ENCODE results near the gene SMC5.
"Not testable (repeated sequence)": the region's sequence is repeated elsewhere in the genome, so short reads cannot be mapped to it uniquely, and the experiment has no call there.

The SMC5 gene

GRCh38 chr9:70298245-70298771 lies 39.5 kb downstream of the SMC5 start:
- no peaks in the 10 kb centered on the region for H3K27me3 ChIP-seq (ENCODE audit: control insufficient read depth, insufficient read depth, low read length)
- no peak overlapping the region for H3K4me3 ChIP-seq (ENCODE audit: low read depth, low read length)
- H3K4me1 ChIP-seq (ENCODE audit: control insufficient read depth, insufficient read depth, low read length): no peaks in the 10 kb centered on the region
- H3K9ac ChIP-seq (ENCODE audit: low read length): no peak overlapping the region
- H3K9me3 ChIP-seq (ENCODE audit: control insufficient read depth, insufficient read depth, low read depth, low read length): no peaks in the 10 kb centered on the region
- H3K36me3 ChIP-seq (ENCODE audit: control insufficient read depth, insufficient read depth, low read length): peaks cover 48% of the 10 kb centered on the region
- no peak overlapping the region for H3K27ac ChIP-seq (ENCODE audit: low read depth, low read length)

GRCh38 chr9:70303268-70303667 lies 44.5 kb downstream of the SMC5 start:
- H3K4me3 ChIP-seq (ENCODE audit: low read depth, low read length): no peak overlapping the region
- peaks cover 65% of the 10 kb centered on the region for H3K36me3 ChIP-seq (ENCODE audit: control insufficient read depth, insufficient read depth, low read length)
- H3K27ac ChIP-seq (ENCODE audit: low read depth, low read length): no peak overlapping the region
- no peaks in the 10 kb centered on the region for H3K4me1 ChIP-seq (ENCODE audit: control insufficient read depth, insufficient read depth, low read length)
- no peaks in the 10 kb centered on the region for H3K27me3 ChIP-seq (ENCODE audit: control insufficient read depth, insufficient read depth, low read length)
- no peak overlapping the region for H3K9ac ChIP-seq (ENCODE audit: low read length)
- H3K9me3 ChIP-seq (ENCODE audit: control insufficient read depth, insufficient read depth, low read depth, low read length): no peaks in the 10 kb centered on the region

GRCh38 chr9:70304810-70305209 lies 46.0 kb downstream of the SMC5 start:
- Histone ChIP-seq H3K27ac (ENCODE audit: low read depth, low read length) (no peak overlapping the region), H3K9ac (ENCODE audit: low read length) (no peak overlapping the region), H3K36me3 (ENCODE audit: control insufficient read depth, insufficient read depth, low read length) (peaks cover 60% of the 10 kb centered on the region), H3K27me3 (ENCODE audit: control insufficient read depth, insufficient read depth, low read length) (no peaks in the 10 kb centered on the region), H3K9me3 (ENCODE audit: control insufficient read depth, insufficient read depth, low read depth, low read length) (no peaks in the 10 kb centered on the region), H3K4me1 (ENCODE audit: control insufficient read depth, insufficient read depth, low read length) (no peaks in the 10 kb centered on the region), H3K4me3 (ENCODE audit: low read depth, low read length) (no peak overlapping the region)

- Histone ChIP-seq H3K4me3 (ENCODE audit: low read depth, low read length) (no peak overlapping the region), H3K9me3 (ENCODE audit: control insufficient read depth, insufficient read depth, low read depth, low read length) (no peaks in the 10 kb centered on the region), H3K9ac (ENCODE audit: low read length) (no peak overlapping the region), H3K27me3 (ENCODE audit: control insufficient read depth, insufficient read depth, low read length) (no peaks in the 10 kb centered on the region), H3K36me3 (ENCODE audit: control insufficient read depth, insufficient read depth, low read length) (peaks cover 66% of the 10 kb centered on the region), H3K27ac (ENCODE audit: low read depth, low read length) (no peak overlapping the region), H3K4me1 (ENCODE audit: control insufficient read depth, insufficient read depth, low read length) (no peaks in the 10 kb centered on the region)
Observed at GRCh38 chr9:70315389-70315788, 56.6 kb downstream of the SMC5 start.

- Histone ChIP-seq H3K9ac (ENCODE audit: low read length) (no peak overlapping the region), H3K27me3 (ENCODE audit: control insufficient read depth, insufficient read depth, low read length) (no peaks in the 10 kb centered on the region), H3K4me1 (ENCODE audit: control insufficient read depth, insufficient read depth, low read length) (no peaks in the 10 kb centered on the region), H3K27ac (ENCODE audit: low read depth, low read length) (no peak overlapping the region), H3K4me3 (ENCODE audit: low read depth, low read length) (no peak overlapping the region), H3K36me3 (ENCODE audit: control insufficient read depth, insufficient read depth, low read length) (peaks cover 68% of the 10 kb centered on the region), H3K9me3 (ENCODE audit: control insufficient read depth, insufficient read depth, low read depth, low read length) (no peaks in the 10 kb centered on the region)
Observed at GRCh38 chr9:70318002-70318401, 59.2 kb downstream of the SMC5 start.

GRCh38 chr9:70322096-70322495 lies 63.3 kb downstream of the SMC5 start:
- no peak overlapping the region for H3K9ac ChIP-seq (ENCODE audit: low read length)
- H3K9me3 ChIP-seq (ENCODE audit: control insufficient read depth, insufficient read depth, low read depth, low read length): no peaks in the 10 kb centered on the region
- H3K27ac ChIP-seq (ENCODE audit: low read depth, low read length): no peak overlapping the region
- H3K4me1 ChIP-seq (ENCODE audit: control insufficient read depth, insufficient read depth, low read length): no peaks in the 10 kb centered on the region
- no peaks in the 10 kb centered on the region for H3K27me3 ChIP-seq (ENCODE audit: control insufficient read depth, insufficient read depth, low read length)
- no peak overlapping the region for H3K4me3 ChIP-seq (ENCODE audit: low read depth, low read length)
- H3K36me3 ChIP-seq (ENCODE audit: control insufficient read depth, insufficient read depth, low read length): peaks cover 77% of the 10 kb centered on the region

- H3K9ac ChIP-seq (ENCODE audit: low read length): no peak overlapping the region
- H3K27ac ChIP-seq (ENCODE audit: low read depth, low read length): no peak overlapping the region
- no peak overlapping the region for H3K4me3 ChIP-seq (ENCODE audit: low read depth, low read length)
- peaks cover 19% of the 10 kb centered on the region for H3K9me3 ChIP-seq (ENCODE audit: control insufficient read depth, insufficient read depth, low read depth, low read length)
- no peaks in the 10 kb centered on the region for H3K27me3 ChIP-seq (ENCODE audit: control insufficient read depth, insufficient read depth, low read length)
- H3K4me1 ChIP-seq (ENCODE audit: control insufficient read depth, insufficient read depth, low read length): no peaks in the 10 kb centered on the region
- peaks cover 83% of the 10 kb centered on the region for H3K36me3 ChIP-seq (ENCODE audit: control insufficient read depth, insufficient read depth, low read length)
Observed at GRCh38 chr9:70324963-70325362, 66.2 kb downstream of the SMC5 start.

GRCh38 chr9:70328625-70329024 lies 69.8 kb downstream of the SMC5 start:
- Histone ChIP-seq H3K36me3 (ENCODE audit: control insufficient read depth, insufficient read depth, low read length) (peaks cover 68% of the 10 kb centered on the region), H3K9me3 (ENCODE audit: control insufficient read depth, insufficient read depth, low read depth, low read length) (peaks cover 19% of the 10 kb centered on the region)
- H3K27me3 ChIP-seq (ENCODE audit: control insufficient read depth, insufficient read depth, low read length); H3K27ac ChIP-seq (ENCODE audit: low read depth, low read length); H3K9ac ChIP-seq (ENCODE audit: low read length); H3K4me1 ChIP-seq (ENCODE audit: control insufficient read depth, insufficient read depth, low read length); H3K4me3 ChIP-seq (ENCODE audit: low read depth, low read length): not testable (repeated sequence)

GRCh38 chr9:70340572-70340971 lies 81.8 kb downstream of the SMC5 start:
- no peaks in the 10 kb centered on the region for H3K4me1 ChIP-seq (ENCODE audit: control insufficient read depth, insufficient read depth, low read length)
- no peaks in the 10 kb centered on the region for H3K9me3 ChIP-seq (ENCODE audit: control insufficient read depth, insufficient read depth, low read depth, low read length)
- H3K36me3 ChIP-seq (ENCODE audit: control insufficient read depth, insufficient read depth, low read length): peaks cover 21% of the 10 kb centered on the region
- no peak overlapping the region for H3K4me3 ChIP-seq (ENCODE audit: low read depth, low read length)
- no peaks in the 10 kb centered on the region for H3K27me3 ChIP-seq (ENCODE audit: control insufficient read depth, insufficient read depth, low read length)
- no peak overlapping the region for H3K9ac ChIP-seq (ENCODE audit: low read length)
- H3K27ac ChIP-seq (ENCODE audit: low read depth, low read length): no peak overlapping the region

- Histone ChIP-seq H3K9ac (ENCODE audit: low read length) (no peak overlapping the region), H3K4me3 (ENCODE audit: low read depth, low read length) (no peak overlapping the region), H3K36me3 (ENCODE audit: control insufficient read depth, insufficient read depth, low read length) (peaks cover 52% of the 10 kb centered on the region), H3K9me3 (ENCODE audit: control insufficient read depth, insufficient read depth, low read depth, low read length) (no peaks in the 10 kb centered on the region), H3K4me1 (ENCODE audit: control insufficient read depth, insufficient read depth, low read length) (no peaks in the 10 kb centered on the region), H3K27ac (ENCODE audit: low read depth, low read length) (no peak overlapping the region), H3K27me3 (ENCODE audit: control insufficient read depth, insufficient read depth, low read length) (no peaks in the 10 kb centered on the region)
Observed at GRCh38 chr9:70347046-70347445, 88.3 kb downstream of the SMC5 start.

- no peaks in the 10 kb centered on the region for H3K4me1 ChIP-seq (ENCODE audit: control insufficient read depth, insufficient read depth, low read length)
- no peak overlapping the region for H3K9ac ChIP-seq (ENCODE audit: low read length)
- H3K27ac ChIP-seq (ENCODE audit: low read depth, low read length): no peak overlapping the region
- no peaks in the 10 kb centered on the region for H3K9me3 ChIP-seq (ENCODE audit: control insufficient read depth, insufficient read depth, low read depth, low read length)
- H3K4me3 ChIP-seq (ENCODE audit: low read depth, low read length): no peak overlapping the region
- H3K27me3 ChIP-seq (ENCODE audit: control insufficient read depth, insufficient read depth, low read length): no peaks in the 10 kb centered on the region
- peaks cover 41% of the 10 kb centered on the region for H3K36me3 ChIP-seq (ENCODE audit: control insufficient read depth, insufficient read depth, low read length)
Observed at GRCh38 chr9:70352356-70352755, 93.6 kb downstream of the SMC5 start.

- Histone ChIP-seq H3K4me1 (ENCODE audit: control insufficient read depth, insufficient read depth, low read length) (no peaks in the 10 kb centered on the region), H3K27ac (ENCODE audit: low read depth, low read length) (no peak overlapping the region), H3K9me3 (ENCODE audit: control insufficient read depth, insufficient read depth, low read depth, low read length) (no peaks in the 10 kb centered on the region), H3K36me3 (ENCODE audit: control insufficient read depth, insufficient read depth, low read length) (peaks cover 37% of the 10 kb centered on the region), H3K9ac (ENCODE audit: low read length) (no peak overlapping the region), H3K4me3 (ENCODE audit: low read depth, low read length) (no peak overlapping the region), H3K27me3 (ENCODE audit: control insufficient read depth, insufficient read depth, low read length) (no peaks in the 10 kb centered on the region)
Observed at GRCh38 chr9:70352802-70353201, 94.0 kb downstream of the SMC5 start.
